Astrocyte (in vitro differentiated cells and primary cell): ENCODE data around the gene DOCK3.

Experiments used
- CTCF ChIP-seq: IDR thresholded peaks from 2 replicates; pipeline ENCODE4 v1.5.1; 2011; ENCODE audit warnings: low read depth, mild to moderate bottlenecking, inconsistent platforms, low read length, moderate library complexity; ENCODE audit not compliant: insufficient read depth
- EZH2 ChIP-seq: IDR thresholded peaks from 2 replicates; pipeline ENCODE4 v1.6.1; 2012; ENCODE audit warnings: mild to moderate bottlenecking, low read length, inconsistent platforms; ENCODE audit not compliant: insufficient read depth

- TF ChIP-seq CTCF = no peak
- TF ChIP-seq EZH2 = no peak
Observed at GRCh38 chr3:51382947-51383578, 708.3 kb downstream of the DOCK3 start.
